DMS114 treated with DMSO at 0.1 percent for 48 hours (cell line): ENCODE data around the gene SEM1.
"Not testable (repeated sequence)": the region's sequence is repeated elsewhere in the genome, so short reads cannot be mapped to it uniquely, and the experiment has no call there.

Experiments used
- DNase-seq: peaks from one replicate; lab custom pipeline; 2025; ENCODE audit not compliant: unreplicated experiment; lab: John Stamatoyannopoulos, UW

The SEM1 gene

DNA sequence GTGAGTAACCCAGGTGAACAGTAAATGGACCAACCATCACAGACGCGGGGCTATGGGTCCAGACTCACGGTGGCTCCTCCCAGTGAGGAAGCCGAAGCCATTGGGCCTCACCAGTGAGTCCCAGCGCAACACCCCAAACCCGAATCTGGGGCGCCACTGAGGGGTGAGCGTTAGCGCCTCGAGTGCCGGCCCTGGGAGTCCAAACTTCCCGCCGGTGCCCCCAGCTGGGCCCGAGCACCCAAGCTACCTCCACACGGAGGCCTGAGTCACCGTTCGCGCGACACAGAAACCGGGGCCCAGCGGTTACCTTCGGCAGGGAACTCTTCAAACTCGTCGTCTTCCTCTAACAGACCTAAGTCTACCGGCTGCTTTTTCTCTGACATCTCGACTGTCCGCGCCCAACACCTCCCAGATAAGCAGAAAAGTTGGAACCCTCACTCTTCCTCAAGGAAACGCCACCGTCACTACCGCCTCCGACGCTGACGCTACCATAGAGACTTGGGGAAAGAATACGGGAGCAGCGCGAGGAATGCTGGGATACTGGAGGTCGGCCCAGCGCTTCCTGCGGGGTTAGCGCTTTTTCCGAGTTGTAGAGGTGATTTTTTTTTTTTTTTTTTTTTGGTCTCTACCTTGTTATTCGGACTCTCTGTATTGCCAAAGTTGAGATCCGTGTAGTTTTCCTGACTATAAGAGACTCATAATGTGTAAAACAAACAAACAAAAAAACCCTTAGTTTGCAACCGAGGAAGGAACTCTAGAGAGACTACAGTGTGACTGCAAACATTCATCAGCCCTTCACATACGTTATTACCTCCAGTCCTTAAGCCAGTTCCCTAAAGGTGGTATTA lies at the start of gene SEM1:
TSS of gene SEM1 (minus strand) at position 466 of the 848 bp plus-strand sequence. CDS start at position 383, 83 bp downstream.
- DNase-seq: peak; percentile 78

DNA sequence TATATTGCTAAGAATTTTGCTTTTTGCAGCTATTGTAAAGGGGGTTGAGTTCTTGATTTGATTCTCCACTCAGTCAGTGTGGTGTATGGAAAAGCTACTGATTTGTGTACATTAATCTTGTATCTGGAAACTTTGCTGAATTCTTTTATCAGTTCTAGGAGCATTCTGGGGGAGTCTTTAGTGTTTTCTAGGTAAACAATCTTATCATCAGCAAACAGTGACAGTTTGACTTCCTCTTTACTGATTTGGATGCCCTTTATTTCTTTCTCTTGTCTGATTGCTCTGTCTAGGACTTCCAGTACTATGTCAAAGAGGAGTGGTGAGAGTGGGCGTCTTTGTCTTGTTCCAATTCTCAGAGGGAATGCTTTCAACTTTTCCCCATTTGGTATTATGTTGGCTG lies 48.2 kb upstream of the SEM1 start:
- DNase-seq: not testable (repeated sequence)

- DNase-seq: no peak
Measured at GRCh38 chr7:96747418-96747940, 37.8 kb upstream of the SEM1 start.

DNA sequence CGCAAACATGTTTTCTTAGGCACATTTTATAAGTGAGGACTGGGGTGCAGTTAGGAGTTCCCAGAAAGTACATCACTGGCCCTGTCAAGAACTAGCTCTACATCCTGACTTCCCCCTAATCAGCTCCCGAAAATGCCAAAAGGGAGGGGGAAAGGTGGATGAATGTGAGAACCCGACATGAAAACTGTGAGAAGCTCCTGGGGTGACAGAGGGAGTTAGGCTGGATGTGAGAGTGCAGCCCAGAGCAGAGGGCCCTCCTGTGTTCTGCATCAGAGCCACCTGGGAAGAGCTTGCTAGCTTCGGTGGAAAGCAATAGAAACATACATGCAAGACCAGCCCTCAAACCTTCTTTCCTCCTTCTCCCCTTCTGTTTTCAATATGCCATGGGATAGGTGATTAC lies 30.5 kb upstream of the SEM1 start:
- no peak for DNase-seq

- DNase-seq: no peak
Measured at GRCh38 chr7:96739609-96740008, 30.0 kb upstream of the SEM1 start.

GRCh38 chr7:96739167-96739566 lies 29.5 kb upstream of the SEM1 start:
- no peak for DNase-seq

GRCh38 chr7:96738705-96739104 lies 29.1 kb upstream of the SEM1 start:
- DNase-seq: no peak

DNA sequence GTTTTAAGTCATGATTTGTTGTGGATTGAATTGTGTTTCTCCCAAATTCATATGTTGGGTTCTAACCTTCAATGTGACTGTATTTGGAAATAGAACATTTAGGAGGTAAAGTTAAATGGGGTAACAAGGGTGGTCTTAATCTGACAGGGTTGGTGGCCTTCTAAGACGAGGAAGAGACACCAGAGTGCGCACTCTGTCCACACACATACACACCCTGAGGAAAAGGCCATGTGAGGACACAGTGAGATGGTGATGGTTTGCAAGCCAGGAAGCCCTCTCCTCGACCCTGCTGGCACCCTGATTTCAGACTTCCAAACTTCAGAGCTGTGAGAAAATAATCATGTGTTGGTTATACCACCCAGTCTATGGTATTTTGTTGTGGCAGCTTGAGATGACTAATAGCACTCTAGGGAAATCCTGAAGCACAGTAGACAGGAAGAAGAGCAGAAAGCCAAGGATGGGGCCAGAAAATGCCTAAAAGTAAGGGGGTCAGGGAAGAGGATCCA lies 28.0 kb upstream of the SEM1 start:
- no peak for DNase-seq

GRCh38 chr7:96734343-96734742 lies 24.7 kb upstream of the SEM1 start:
- DNase-seq: no peak

DNA sequence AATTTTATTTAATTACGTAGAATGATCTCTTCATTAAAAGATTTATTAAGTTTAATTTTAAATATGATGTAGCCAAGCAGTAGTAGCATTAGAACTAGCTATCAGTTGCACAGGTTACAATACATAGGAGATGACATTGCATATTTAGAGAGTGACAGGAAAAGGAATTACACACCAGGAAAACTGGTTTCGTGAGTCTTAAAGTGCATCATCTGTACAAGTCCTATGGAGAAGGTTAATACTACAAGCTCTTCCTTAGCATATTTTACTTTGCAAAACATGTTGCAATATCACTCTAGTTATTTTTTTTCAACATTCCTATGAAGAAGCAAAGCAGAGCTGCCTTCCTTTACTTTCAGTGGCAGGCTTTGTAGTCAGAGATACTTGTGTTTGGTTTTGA lies 20.2 kb upstream of the SEM1 start:
- no peak for DNase-seq

GRCh38 chr7:96728139-96728538 lies 18.5 kb upstream of the SEM1 start:
- DNase-seq: no peak

GRCh38 chr7:96727534-96728088 lies 18.0 kb upstream of the SEM1 start:
- no peak for DNase-seq

GRCh38 chr7:96723622-96724021 lies 14.0 kb upstream of the SEM1 start:
- DNase-seq: no peak

GRCh38 chr7:96722928-96723327 lies 13.3 kb upstream of the SEM1 start:
- not testable (repeated sequence) for DNase-seq

DNA sequence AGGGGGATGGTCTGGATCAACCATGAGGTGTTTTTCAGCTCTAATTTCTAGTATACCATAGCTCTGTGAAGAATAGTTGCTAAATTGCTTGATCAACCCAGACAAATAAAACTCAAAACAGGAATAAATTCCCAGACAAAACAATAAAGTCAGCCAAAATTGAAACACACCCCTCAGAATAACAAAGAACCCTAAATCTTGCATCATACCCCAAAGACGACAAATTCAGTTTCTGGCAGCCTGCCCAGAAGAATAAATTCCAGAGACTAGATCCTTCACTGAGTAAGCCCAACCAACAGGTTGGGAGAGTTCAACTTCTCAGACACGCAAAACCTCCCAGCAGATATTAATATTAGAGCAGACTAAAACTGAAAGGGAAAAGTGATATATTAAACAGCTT lies 11.2 kb upstream of the SEM1 start:
- DNase-seq: no peak

DNA sequence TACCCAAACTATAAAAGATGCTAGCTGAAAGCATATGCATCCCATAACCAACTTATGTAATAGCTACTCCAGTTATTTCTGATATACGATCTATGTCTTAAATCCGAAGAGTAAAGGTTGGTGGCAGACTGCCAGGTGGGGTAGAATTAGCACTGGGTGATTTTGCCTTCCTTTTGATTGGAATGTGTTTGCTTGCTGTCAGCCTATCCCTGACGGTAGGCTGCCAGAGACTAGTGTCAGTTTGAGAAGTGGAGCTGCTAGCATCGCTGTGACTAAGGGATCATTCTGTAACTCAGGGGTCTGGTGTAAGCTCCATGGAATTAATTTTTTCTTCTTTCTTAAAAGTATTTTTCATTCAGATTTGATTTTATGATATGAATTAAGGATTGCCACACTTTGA lies 9.5 kb upstream of the SEM1 start:
- no peak for DNase-seq

DNA sequence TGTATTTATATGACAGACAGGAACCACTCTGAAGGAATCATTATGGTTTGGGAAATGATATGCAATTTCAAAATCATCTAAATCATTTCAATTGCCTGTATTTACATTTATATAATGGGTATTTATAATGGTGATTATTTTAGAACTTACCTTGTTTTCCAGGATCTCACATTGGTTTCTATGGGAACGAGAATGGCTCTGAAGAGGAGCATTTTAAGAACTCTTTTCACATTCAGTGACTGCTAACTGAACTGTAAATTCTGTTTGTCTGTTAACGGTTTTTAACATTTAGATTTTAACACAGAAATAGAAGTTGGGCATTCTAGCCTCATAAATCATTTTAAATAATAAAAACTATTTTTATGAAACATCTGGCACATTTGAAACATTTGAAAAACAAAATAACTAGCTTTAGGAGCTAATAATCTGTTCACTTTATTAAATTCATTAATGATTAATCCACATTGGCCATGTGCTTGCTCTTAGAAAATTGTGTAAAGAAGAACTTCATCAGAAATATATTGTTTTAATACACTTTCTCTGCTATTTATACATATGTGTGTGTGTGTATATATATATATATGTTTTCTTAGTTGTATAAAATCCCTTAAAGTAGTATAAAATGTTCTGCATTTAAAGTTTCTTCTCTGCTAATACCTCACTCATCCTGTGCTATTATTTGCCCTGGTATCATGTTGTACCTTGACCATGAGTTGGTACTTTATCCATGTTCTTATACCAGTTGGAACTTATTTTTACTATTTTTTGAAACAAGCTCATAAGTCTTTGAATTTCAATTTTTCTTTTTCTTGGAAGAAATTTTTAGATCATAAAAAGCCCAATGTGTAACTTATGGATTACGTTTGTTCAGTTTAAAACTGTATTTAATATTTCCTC lies 8.7 kb upstream of the SEM1 start:
- DNase-seq: no peak

DNA sequence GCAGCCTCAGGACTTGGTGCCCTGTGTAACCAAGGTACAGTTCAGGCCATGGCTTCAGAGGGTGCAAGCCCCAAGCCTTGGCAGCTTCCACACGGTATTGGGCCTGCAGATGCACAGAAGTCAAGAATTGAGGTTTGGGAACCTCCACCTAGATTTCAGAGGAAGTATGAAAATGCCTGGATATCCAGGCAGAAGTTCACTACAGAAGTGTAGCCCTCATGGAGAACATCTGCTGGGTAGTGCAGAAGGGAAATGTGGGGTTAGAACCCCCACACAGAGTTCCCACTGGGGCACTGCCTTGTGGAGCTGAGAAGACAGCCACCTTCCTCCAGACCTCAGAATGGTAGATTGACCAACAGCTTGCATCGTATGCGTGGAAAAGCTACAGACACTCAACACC lies 3.4 kb upstream of the SEM1 start:
- no peak for DNase-seq

- no peak for DNase-seq
Measured at GRCh38 chr7:96710544-96710943, 898 bp upstream of the SEM1 start.

- no peak for DNase-seq
Measured at GRCh38 chr7:96708872-96709271, 774 bp downstream of the SEM1 start.
